HepG2 (cell line): ENCODE measurements around the gene RPL27A. TPM values are rescaled to one million over a fixed set of nuclear protein-coding genes. Genes with fewer than 3 reads are reported as not detected.

ENCODE experiments used
- ATAC-seq: fragments of 200-7000 bp; cut with Tn5 transposase; 3 replicates; pipeline ENCODE4 v1.9.1; 2020; ENCODE audit warnings: mild to moderate bottlenecking, moderate library complexity
- BruUV-seq: library from RNA; stranded (reverse); fragments of 400-500 nt; replicated peaks from 2 replicates; lab custom pipeline; 2021; lab: Mats Ljungman, UMichigan
- CTCF ChIA-PET: fragments of 300-600 bp; formaldehyde crosslinking; extraction: SDS; loops from one replicate; lab custom pipeline; 2021; ENCODE audit warnings: low total read pairs, inconsistent platforms, low intra/inter-chr PET ratio; lab: Yijun Ruan, JAX
- POLR2A ChIA-PET: fragments of 350-600 bp; sonication (Branson Sonifier 250); formaldehyde crosslinking; loops from one replicate; lab custom pipeline; 2020; ENCODE audit warnings: antibody characterized with exemption, inconsistent platforms; lab: Yijun Ruan, JAX
- DNase-seq: peaks from one replicate; pipeline ENCODE4 v3.0.0-alpha.2; 2015; ENCODE audit warnings: low spot score
- FAIRE-seq: peaks from 3 replicates; lab custom pipeline; 2011; peaks lifted over from hg19 to GRCh38; lab: Jason Lieb, UNC
- H2AFZ ChIP-seq: one replicate; pipeline ENCODE4 v1.6.1; 2011; ENCODE audit warnings: low read length, inconsistent platforms
- H3K27ac ChIP-seq: fragments of 300-600 bp; 3 replicates; pipeline ENCODE4 v1.8.0; 2011; ENCODE audit warnings: mixed run types, mild to moderate bottlenecking, mixed read lengths, low read length, inconsistent platforms; ENCODE audit not compliant: insufficient read depth; ENCODE audit errors: extremely low read length
- H3K27me3 ChIP-seq, 2 experiments: fragments of 200-600 bp in 1 of 2; 2 replicates in 1 of 2; 3 replicates in 1 of 2; pipeline versions ENCODE4 v1.6.0 to v1.8.0; 2011; ENCODE audit warnings: low read length in 2 of 2, mild to moderate bottlenecking in 2 of 2, moderate library complexity in 2 of 2, inconsistent platforms in 1 of 2; ENCODE audit not compliant: insufficient read depth in 2 of 2, control insufficient read depth in 1 of 2
- H3K36me3 ChIP-seq, 2 experiments: fragments of 200-600 bp in 1 of 2; replicated peaks in 1 of 2; 2 replicates in 1 of 2; 3 replicates in 1 of 2; pipeline versions ENCODE4 v1.5.1 to v1.8.0; 2011; ENCODE audit warnings: low read length in 2 of 2, inconsistent platforms in 1 of 2; ENCODE audit not compliant: insufficient read depth in 2 of 2, control insufficient read depth in 1 of 2
- H3K4me1 ChIP-seq: 2 replicates; pipeline ENCODE4 v1.5.1; 2012; ENCODE audit warnings: low read length, inconsistent platforms; ENCODE audit not compliant: insufficient read depth
- H3K4me2 ChIP-seq: 2 replicates; pipeline ENCODE4 v1.6.0; 2011; ENCODE audit warnings: low read depth, low read length, inconsistent platforms
- H3K4me3 ChIP-seq, 3 experiments: fragments of 200-600 bp in 1 of 3; sonication (generic), shearing (Covaris generic) in 1 of 3; replicated peaks in 1 of 3; 2 replicates each; pipeline ENCODE4 v1.5.1; 2011 to 2016; ENCODE audit warnings: low read length in 3 of 3, inconsistent platforms in 2 of 3, low read depth in 2 of 3, mild to moderate bottlenecking in 2 of 3, control low read depth in 1 of 3, mixed read lengths in 1 of 3; ENCODE audit not compliant: insufficient read depth in 1 of 3
- H3K79me2 ChIP-seq: one replicate; pipeline ENCODE4 v1.6.1; 2011; ENCODE audit warnings: low read length, inconsistent platforms; ENCODE audit not compliant: insufficient read depth
- H3K9ac ChIP-seq: 2 replicates; pipeline ENCODE4 v1.6.0; 2011; ENCODE audit warnings: mild to moderate bottlenecking, low read depth, low read length, inconsistent platforms; ENCODE audit not compliant: insufficient read depth
- H3K9me3 ChIP-seq: 2 replicates; pipeline ENCODE4 v1.5.1; 2012; ENCODE audit warnings: mild to moderate bottlenecking, low read length
- H4K20me1 ChIP-seq: 2 replicates; pipeline ENCODE4 v1.6.0; 2011; ENCODE audit warnings: inconsistent platforms, mild to moderate bottlenecking, low read length, moderate library complexity; ENCODE audit not compliant: insufficient read depth
- DPF2 ChIP-seq: sonication (generic); formaldehyde crosslinking; IDR thresholded peaks from 2 replicates; pipeline ENCODE4 v1.4.0; 2020; ENCODE audit warnings: mild to moderate bottlenecking, low read depth, missing genetic modification reagents, borderline replicate concordance
- GABPA ChIP-seq, 2 experiments: IDR thresholded peaks; 2 replicates each; pipeline ENCODE4 v1.6.1; 2011 to 2016; ENCODE audit warnings: low read depth in 2 of 2, low read length in 1 of 2, missing biosample characterization in 1 of 2, missing genetic modification characterization in 1 of 2
- HNF4A ChIP-seq: sonication (generic); formaldehyde crosslinking; IDR thresholded peaks from 2 replicates; pipeline ENCODE4 v1.4.0; 2020; ENCODE audit warnings: missing genetic modification reagents
- HNF4G ChIP-seq, 2 experiments: sonication (generic) in 1 of 2; formaldehyde crosslinking in 1 of 2; IDR thresholded peaks; 2 replicates each; pipeline versions ENCODE4 v1.4.0 to v1.6.1; 2011 to 2020; ENCODE audit warnings: borderline replicate concordance in 2 of 2, low read depth in 2 of 2, mild to moderate bottlenecking in 2 of 2, low read length in 1 of 2, missing genetic modification reagents in 1 of 2, moderate library complexity in 1 of 2
- PAF1 ChIP-seq: IDR thresholded peaks from 2 replicates; pipeline ENCODE4 v1.6.1; 2016; ENCODE audit warnings: missing genetic modification reagents, missing compliant biosample characterization
- POLR2A ChIP-seq, 2 experiments: IDR thresholded peaks; 2 replicates each; pipeline ENCODE4 v1.6.1; 2011; ENCODE audit warnings: low read depth in 2 of 2, low read length in 2 of 2, mild to moderate bottlenecking in 1 of 2, moderate library complexity in 1 of 2; ENCODE audit not compliant: insufficient read depth in 1 of 2
- RBFOX2 ChIP-seq: fragments of 200-400 bp; formaldehyde crosslinking; IDR thresholded peaks from 2 replicates; pipeline ENCODE4 v1.6.1; 2017; ENCODE audit warnings: low read depth, mild to moderate bottlenecking, low read length
- ZNF296 ChIP-seq: sonication (generic); formaldehyde crosslinking; conservative IDR thresholded peaks from 2 replicates; pipeline ENCODE4 v1.5.0; 2020; ENCODE audit warnings: mild to moderate bottlenecking, missing genetic modification reagents
- ZNF343 ChIP-seq: sonication (generic); formaldehyde crosslinking; IDR thresholded peaks from 2 replicates; pipeline ENCODE4 v1.4.0; 2020; ENCODE audit warnings: mild to moderate bottlenecking, missing genetic modification reagents
- WGBS: methylation state at CpG from one replicate; pipeline ENCODE4 v1.1.6; 2017; ENCODE audit warnings: low lambda C conversion rate; 5-methylcytosine and 5-hydroxymethylcytosine counted together
- in situ Hi-C: cut with HindIII; loops from 2 replicates; pipeline ENCODE4 v1.10.0; 2017; ENCODE audit warnings: low pct_unique_long_range_greater_than_20kb; ENCODE audit not compliant: extremely low pct_ligation_motif_present
- intact Hi-C: fragments of 100-400 bp; cut with micrococcal nuclease; formaldehyde crosslinking; loops from one replicate; pipeline ENCODE4 v1.10.0; 2022; ENCODE audit not compliant: unreplicated experiment
- polyA plus RNA-seq, 8 experiments: library from polyadenylated mRNA; depleted of rRNA in 3 of 8; stranded (reverse) in 7 of 8; unstranded in 1 of 8; fragments of >200 nt; fragmentation: Illumina TruSeq in 4 of 8; extraction: Trizol in 4 of 8; gene quantifications; 2 replicates each; pipeline versions ENCODE4 v1.2.1 to v1.2.3, GENCODE V29; 2011 to 2016; ENCODE audit warnings: low read depth in 4 of 8, missing spikeins in 1 of 8, mixed read lengths in 1 of 8; ENCODE audit not compliant: insufficient read depth in 1 of 8
- total RNA-seq, 5 experiments: library from RNA; depleted of rRNA; stranded (reverse); fragments of >200 nt; fragmentation: Illumina TruSeq; extraction: Trizol; gene quantifications; 2 replicates each; pipeline ENCODE4 v1.2.3, GENCODE V29; 2016; ENCODE audit warnings: low read depth in 1 of 5

Gene RPL27A
- total and polyA plus RNA-seq, 2 of the 13 experiments (the other 11 are each of a cell fraction or from before 2014, with no cell fraction given) = 1,531 to 2,153 TPM

- Histone ChIP-seq H3K36me3 (peaks cover 8 to 23% of the 10 kb centered on the region in 2 experiments), H3K27me3 (peaks cover 0 to 7% of the 10 kb centered on the region in 2 experiments; a peak in 1 of 5 replicates), H3K27ac (peak overlapping the region; percentile 97), H3K79me2 (peaks cover 37% of the 10 kb centered on the region), H3K4me3 (peak overlapping the region; percentile 96 to 100 (median 99); a peak in 4 of 6 replicates), H2AFZ (no peak overlapping the region), H3K4me1 (peaks cover 75% of the 10 kb centered on the region), H4K20me1 (peaks cover 26% of the 10 kb centered on the region), H3K4me2 (peak overlapping the region; percentile 89), H3K9ac (peak overlapping the region; percentile 100), H3K9me3 (no peaks in the 10 kb centered on the region)
- WGBS = 69% methylated on average over 6 of the region's 6 CpGs
- intact Hi-C loops (loop anchor here (5.0 kb wide), 2 partner anchors 228 to 278 kb away; partner anchors contain the start of genes AKIP1 and TMEM9B), in situ Hi-C loops (loop anchor here (25.0 kb wide), 1 partner anchor 278 kb away; the partner anchor contains the start of gene TMEM9B)
- DNase-seq = no peak
- FAIRE-seq = no peak
- no peak for ATAC-seq
- no TSS peak for BruUV-seq
- ChIA-PET CTCF (no interaction called here), POLR2A (interaction anchor here (1.2 to 3.3 kb wide), 3 partner anchors 15 to 126 kb away, joined by 3 to 43 read pairs (median 10); a partner anchor contains a TSS)
- TF ChIP-seq HNF4G (IDR thresholded peaks at IDR 0.05; ENCODE audit: borderline replicate concordance, low read depth, low read length) (no peak), HNF4G (CRISPR knock-in tag; IDR thresholded peaks at IDR 0.05; ENCODE audit: borderline replicate concordance, low read depth) (no peak), ZNF343 (CRISPR knock-in tag) (no peak), POLR2A (IDR thresholded peaks at IDR 0.05; ENCODE audit: insufficient read depth in 1 of 2, low read depth in 2 of 2, low read length in 2 of 2) (peak in 1 of 2 experiments; percentile 28; a peak in 1 of 4 replicates), RBFOX2 (peak; percentile 63), HNF4A (CRISPR knock-in tag) (peak; percentile 41; the same call in 1 of the 2 replicates), DPF2 (CRISPR knock-in tag) (no peak), PAF1 (CRISPR knock-in tag) (no peak), ZNF296 (CRISPR knock-in tag) (no peak), GABPA (IDR thresholded peaks at IDR 0.05; ENCODE audit: low read depth, low read length) (no peak), GABPA (CRISPR knock-in tag; IDR thresholded peaks at IDR 0.05; ENCODE audit: low read depth) (0 out of 2 replicates have a peak, but pooled peaks have one; percentile 8)
These were observed 2.2 kb downstream of the RPL27A start for GRCh38 chr11:8684600-8685290.
